GF-D8 (cell line): ENCODE data around the gene ADAMTS2.
"Not testable (repeated sequence)": the region's sequence is repeated elsewhere in the genome, so short reads cannot be mapped to it uniquely, and the experiment has no call there.

ENCODE experiments used
- DNase-seq: peaks from one replicate; lab custom pipeline; 2025; lab: John Stamatoyannopoulos, UW

ADAMTS2 gene

GRCh38 chr5:179325296-179326031 is 19.8 kb downstream of the ADAMTS2 start:
- no peak for DNase-seq

- DNase-seq: no peak
Measured at GRCh38 chr5:179324760-179325295, 20.4 kb downstream of the ADAMTS2 start.

DNA sequence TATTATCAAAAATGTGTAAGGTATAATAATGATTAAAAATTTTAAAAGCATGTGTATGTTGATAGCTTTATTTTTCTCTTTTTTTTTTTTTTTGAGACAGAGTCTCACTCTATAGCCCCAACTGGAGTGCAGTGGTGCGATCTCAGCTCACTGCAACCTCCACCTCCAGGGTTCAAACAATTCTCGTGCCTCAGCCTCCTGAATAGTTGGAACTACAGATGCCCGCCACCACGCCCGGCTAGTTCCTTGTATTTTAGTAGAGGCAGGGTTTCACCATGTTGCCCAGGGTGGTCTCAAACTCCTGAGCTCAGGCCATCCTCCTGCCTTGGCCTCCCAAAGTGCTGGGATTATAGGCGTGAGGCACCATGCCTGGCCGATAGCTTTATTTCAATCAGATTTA is 20.9 kb downstream of the ADAMTS2 start:
- not testable (repeated sequence) for DNase-seq

DNA sequence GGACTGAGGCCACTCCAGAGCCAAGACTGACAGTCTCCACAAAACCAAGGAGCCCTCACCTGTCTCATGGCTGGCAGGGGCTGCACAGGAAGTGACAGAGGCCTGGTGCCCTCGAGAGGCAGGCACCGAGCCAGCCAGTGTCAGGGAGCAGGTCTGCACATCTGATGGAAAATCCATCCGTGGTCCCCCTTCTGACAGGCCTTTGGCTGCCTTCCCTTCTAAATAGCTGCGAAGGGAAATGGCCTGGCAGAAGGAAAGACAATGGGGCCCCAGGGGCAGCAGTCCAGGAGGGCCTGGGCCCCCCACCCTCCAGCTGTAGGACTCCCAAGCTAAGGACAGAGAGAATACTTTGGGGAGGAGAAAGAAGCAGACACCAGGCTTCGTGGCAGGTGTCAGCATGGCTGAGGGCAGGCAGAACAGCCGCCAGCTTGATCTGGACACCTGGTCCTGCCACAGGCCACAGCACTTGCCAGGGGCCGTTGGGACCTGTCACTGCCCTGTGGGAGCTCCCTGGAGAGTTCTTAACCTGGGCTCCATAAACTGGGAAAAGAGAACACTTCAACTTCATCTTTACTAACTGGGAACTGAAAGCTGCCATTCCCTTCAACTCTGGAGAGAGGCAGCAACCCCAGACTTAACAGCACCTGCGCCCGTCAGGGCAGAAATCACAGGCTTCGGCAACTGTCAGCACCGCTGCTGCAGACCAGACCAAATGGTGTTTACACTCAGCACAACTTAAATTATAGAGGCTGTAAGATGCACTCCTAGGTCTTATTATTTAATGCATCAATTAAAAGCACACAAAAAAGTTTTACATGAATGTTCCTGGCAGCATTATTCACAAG is 22.0 kb downstream of the ADAMTS2 start:
- DNase-seq: no peak

GRCh38 chr5:179322071-179323025 is 22.9 kb downstream of the ADAMTS2 start:
- no peak for DNase-seq

DNA sequence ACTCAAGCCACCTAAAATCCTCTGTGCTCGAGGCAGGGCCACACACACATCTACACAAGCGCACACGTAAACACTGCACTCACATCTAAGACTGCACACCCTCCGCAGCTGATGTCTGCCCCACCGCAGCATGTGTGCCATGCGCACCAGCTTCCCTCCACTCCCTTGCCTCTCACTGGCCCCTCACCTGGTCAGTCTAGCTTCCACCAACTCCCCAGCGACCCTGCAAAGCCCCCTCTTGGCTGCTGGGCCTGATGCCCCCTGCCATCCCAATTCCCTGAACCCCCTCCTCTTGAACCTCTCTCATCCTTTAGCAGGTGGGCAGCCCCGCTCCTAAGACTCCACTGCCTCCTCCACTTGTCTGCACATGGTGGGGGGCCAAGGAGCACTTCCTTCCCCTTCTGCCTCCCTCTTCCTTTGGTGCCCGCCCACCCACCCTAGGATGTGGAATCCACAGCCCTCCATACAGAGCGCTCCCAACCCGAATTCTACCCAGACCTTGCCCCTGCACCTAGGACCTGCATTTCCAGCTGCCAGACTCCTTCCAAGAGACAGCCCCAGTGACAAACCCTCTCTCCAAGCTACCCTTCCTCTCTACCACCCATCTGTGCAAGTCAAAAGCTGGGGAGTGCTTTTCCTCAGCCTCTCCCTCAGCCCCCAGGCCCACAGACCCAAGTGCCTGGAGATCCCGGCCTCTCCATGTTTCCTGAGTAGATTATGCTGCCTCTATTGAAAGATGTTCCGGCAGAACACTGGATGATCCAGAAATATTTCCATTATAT is 23.9 kb downstream of the ADAMTS2 start:
- no peak for DNase-seq

DNA sequence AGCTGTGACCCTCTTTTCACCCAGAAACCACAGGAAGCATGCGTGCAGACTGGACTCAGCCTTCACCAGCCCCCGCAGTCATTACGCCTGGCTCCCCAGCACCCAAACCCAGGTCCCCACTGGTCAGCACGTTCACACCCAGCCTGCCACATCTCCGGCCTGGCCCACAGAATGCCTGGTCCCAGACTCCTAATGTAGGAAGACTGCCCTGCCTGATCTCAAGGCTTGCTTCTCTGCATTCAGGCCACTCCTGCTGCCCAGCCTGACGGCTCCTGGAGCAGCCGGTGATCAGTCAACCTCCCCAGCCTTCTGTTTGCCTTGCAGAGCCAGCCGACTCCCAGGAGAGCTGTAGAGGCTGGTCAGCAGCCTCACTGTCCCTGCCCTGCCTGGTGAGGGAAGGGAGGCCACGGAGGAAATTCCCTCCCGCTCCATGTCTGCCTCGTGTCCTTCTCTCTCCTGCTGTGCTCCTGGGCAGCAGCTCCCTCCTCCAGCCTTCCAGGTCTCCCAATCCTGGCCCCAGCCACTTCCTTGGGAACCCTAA is 25.4 kb downstream of the ADAMTS2 start:
- no peak for DNase-seq

- DNase-seq: no peak
Measured at GRCh38 chr5:179319123-179319522, 26.1 kb downstream of the ADAMTS2 start.

DNA sequence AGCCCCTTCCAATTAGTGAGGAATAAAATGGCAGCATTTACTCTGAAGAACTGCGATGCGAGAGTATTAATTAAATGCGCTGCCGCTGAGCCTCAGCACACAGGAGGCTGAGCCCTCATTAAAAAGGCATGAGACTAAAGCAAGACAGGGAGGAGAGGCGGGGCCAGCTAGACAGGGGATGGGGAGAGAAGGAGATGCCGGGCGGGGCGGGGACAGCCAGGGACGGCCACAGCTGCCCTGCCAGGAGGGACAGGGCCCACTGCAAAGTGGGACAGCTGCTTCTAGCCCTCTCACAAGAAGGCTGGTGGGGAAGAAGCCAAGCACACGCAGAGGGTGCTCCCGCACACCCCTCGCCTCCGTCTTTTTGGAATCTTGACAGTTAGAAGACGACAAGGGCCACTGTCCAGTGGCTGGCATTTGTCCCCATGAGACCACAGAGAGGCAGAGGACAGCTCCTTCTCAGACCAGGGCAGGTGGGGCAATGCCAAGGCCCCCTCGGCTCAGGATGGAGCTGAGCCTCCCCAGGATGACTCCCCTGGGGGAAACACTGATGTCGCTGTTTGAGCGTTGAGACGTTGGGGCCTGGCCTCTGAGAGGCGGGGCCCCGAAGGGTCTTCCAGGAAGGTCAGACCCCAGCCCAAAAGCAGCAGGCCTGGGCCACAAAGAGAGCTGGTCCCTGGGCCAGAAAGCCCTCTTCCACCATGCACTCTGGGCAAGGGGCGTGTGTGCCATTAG is 26.9 kb downstream of the ADAMTS2 start:
- DNase-seq: no peak

- DNase-seq: no peak
Measured at GRCh38 chr5:179317411-179318220, 27.6 kb downstream of the ADAMTS2 start.

DNA sequence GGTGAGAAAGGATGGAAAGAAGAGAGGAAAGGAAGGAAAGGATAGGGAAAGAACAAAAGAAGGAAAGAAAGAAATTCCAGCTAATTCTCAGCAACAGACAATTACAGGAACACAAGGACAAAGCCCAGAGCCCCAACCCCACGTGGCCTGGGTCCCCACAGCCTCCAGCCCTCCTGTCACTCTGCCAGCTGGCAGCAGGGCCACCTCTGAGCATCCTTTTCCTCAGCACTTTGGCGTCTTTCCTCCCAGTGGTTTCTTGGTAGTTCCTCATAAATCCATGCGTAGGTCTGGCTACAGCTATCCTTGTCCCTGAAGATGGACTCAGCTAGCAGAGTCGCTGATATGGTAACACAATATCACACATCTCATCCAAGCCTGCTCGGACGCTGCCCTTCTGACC is 28.3 kb downstream of the ADAMTS2 start:
- DNase-seq: no peak

- DNase-seq: no peak
Measured at GRCh38 chr5:179316111-179316551, 29.1 kb downstream of the ADAMTS2 start.

DNA sequence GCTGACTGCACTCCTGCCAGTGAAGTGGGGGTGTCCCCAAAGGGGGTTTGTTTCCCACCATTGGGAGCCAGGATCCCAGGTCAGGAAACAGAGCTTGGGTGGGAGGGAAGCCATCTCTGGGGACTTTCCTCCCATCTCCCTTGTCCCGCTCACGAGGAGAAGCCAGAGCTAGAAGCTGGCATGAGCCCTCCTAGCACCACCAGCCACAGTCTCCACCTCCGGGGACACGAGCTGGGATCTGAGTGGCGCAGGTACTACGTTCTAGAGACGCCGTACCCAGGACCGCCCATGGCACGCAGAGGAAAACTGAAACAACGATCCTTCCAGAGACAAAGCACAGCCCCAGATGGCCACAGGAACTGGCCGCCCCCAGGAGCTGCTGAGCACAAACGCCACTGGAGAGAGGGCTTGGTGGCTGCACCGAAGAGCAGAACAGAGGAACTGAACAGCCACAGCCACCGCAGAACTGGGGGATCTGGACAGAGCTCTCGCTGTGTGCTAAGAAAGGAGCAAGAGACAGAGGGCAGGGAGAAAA is 29.8 kb downstream of the ADAMTS2 start:
- DNase-seq: no peak

GRCh38 chr5:179314606-179315355 is 30.5 kb downstream of the ADAMTS2 start:
- DNase-seq: no peak

- DNase-seq: no peak
Measured at GRCh38 chr5:179313849-179314521, 31.3 kb downstream of the ADAMTS2 start.

DNA sequence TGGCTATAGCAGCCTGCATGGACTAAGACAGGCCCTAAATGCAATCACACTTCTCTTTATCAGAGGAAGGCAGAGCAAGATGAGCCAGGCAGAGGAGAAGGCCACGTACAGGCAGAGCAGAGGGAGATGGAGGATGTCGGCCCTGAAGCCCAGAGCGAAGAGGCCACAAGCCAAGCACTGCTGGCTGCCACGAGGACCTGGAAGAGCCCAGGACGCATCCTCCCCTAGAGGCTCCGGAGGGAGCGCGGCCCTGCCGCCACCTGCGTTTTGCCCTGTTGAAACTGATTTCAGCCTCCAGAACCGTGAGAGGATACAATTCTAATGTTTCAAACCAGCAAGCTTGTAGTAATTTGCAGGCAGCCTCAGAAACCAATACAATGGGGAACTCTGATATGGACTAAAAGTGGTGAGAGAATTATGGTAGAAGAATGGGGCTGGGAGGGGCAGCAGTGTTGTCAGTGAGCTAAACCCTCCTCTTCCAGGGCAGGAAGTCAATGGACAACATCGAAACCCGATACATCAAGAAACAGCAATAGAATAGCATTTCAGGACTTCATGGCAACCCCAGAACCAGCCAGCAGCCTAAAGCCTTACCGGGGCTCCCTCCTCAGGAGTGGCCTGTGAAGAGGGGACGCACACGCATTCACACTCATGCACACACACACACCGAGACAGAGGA is 32.6 kb downstream of the ADAMTS2 start:
- DNase-seq: no peak

- no peak for DNase-seq
Measured at GRCh38 chr5:179311581-179311980, 33.7 kb downstream of the ADAMTS2 start.
